Measurements from ENCODE around the gene MYO9B.

MYO9B gene

GRCh38 chr19:17035842-17036424 lies 39.6 kb upstream of the MYO9B start:
- Histone ChIP-seq H3K9me3 (no peaks in the 10 kb centered on the region), H3K27ac (no peak overlapping the region), H3K4me3 (ENCODE audit: low read depth in 1 of 2, low read length in 1 of 2) (no peak overlapping the region), H3K36me3 (no peaks in the 10 kb centered on the region), H3K4me1 (ENCODE audit: control insufficient read depth in 1 of 2, insufficient read depth in 1 of 2, low read depth in 1 of 2, low read length in 1 of 2) (peaks cover 5 to 6% of the 10 kb centered on the region in 2 experiments), H3K27me3 (peaks cover 21% of the 10 kb centered on the region)
- TF ChIP-seq CTCF (IDR thresholded peaks at IDR 0.05) = no peak

GRCh38 chr19:17036640-17037039 lies 38.9 kb upstream of the MYO9B start:
- H3K4me3 ChIP-seq (ENCODE audit: low read depth in 1 of 2, low read length in 1 of 2) = no peak overlapping the region
- H3K9me3 ChIP-seq = no peaks in the 10 kb centered on the region
- H3K27me3 ChIP-seq = peaks cover 16% of the 10 kb centered on the region
- H3K27ac ChIP-seq = no peak overlapping the region
- TF ChIP-seq CTCF (IDR thresholded peaks at IDR 0.05) = no peak
- peaks cover 5 to 6% of the 10 kb centered on the region in 2 experiments for H3K4me1 ChIP-seq (ENCODE audit: control insufficient read depth in 1 of 2, insufficient read depth in 1 of 2, low read depth in 1 of 2, low read length in 1 of 2)
- no peaks in the 10 kb centered on the region for H3K36me3 ChIP-seq

GRCh38 chr19:17037184-17037583 lies 38.4 kb upstream of the MYO9B start:
- TF ChIP-seq CTCF (IDR thresholded peaks at IDR 0.05) = no peak
- Histone ChIP-seq H3K27me3 (peaks cover 20% of the 10 kb centered on the region), H3K4me3 (ENCODE audit: low read depth in 1 of 2, low read length in 1 of 2) (no peak overlapping the region)

GRCh38 chr19:17037966-17038500 lies 37.5 kb upstream of the MYO9B start:
- H3K9me3 ChIP-seq = no peaks in the 10 kb centered on the region
- no peak overlapping the region for H3K27ac ChIP-seq
- H3K4me3 ChIP-seq (ENCODE audit: low read depth in 1 of 2, low read length in 1 of 2) = no peak overlapping the region
- peaks cover 5 to 6% of the 10 kb centered on the region in 2 experiments for H3K4me1 ChIP-seq (ENCODE audit: control insufficient read depth in 1 of 2, insufficient read depth in 1 of 2, low read depth in 1 of 2, low read length in 1 of 2)
- peaks cover 21% of the 10 kb centered on the region for H3K27me3 ChIP-seq
- H3K36me3 ChIP-seq = no peaks in the 10 kb centered on the region
- TF ChIP-seq CTCF (IDR thresholded peaks at IDR 0.05) = no peak

More at GRCh38 chr19:17037184-17037583, 38.4 kb upstream of the MYO9B start:
- Histone ChIP-seq H3K36me3 (no peaks in the 10 kb centered on the region), H3K27ac (no peak overlapping the region), H3K9me3 (no peaks in the 10 kb centered on the region), H3K4me1 (ENCODE audit: control insufficient read depth in 1 of 2, insufficient read depth in 1 of 2, low read depth in 1 of 2, low read length in 1 of 2) (peaks cover 5 to 6% of the 10 kb centered on the region in 2 experiments)

GRCh38 chr19:17041976-17042375 lies 33.6 kb upstream of the MYO9B start:
- Histone ChIP-seq H3K4me3 (ENCODE audit: low read depth in 1 of 2, low read length in 1 of 2) (no peak overlapping the region), H3K27ac (no peak overlapping the region), H3K36me3 (no peaks in the 10 kb centered on the region), H3K27me3 (peaks cover 14% of the 10 kb centered on the region), H3K9me3 (no peaks in the 10 kb centered on the region), H3K4me1 (ENCODE audit: control insufficient read depth in 1 of 2, insufficient read depth in 1 of 2, low read depth in 1 of 2, low read length in 1 of 2) (no peaks in the 10 kb centered on the region)
- no peak for TF ChIP-seq CTCF (IDR thresholded peaks at IDR 0.05)

All from neutrophil (primary cell).